Left forelimb (tissue), 1 donor: ENCODE measurements around the gene CYBC1.

ENCODE experiments used
- DNase-seq: peaks from one replicate; pipeline ENCODE4 v3.0.0-alpha.2; 2018; ENCODE audit warnings: low spot score

Gene CYBC1

DNA sequence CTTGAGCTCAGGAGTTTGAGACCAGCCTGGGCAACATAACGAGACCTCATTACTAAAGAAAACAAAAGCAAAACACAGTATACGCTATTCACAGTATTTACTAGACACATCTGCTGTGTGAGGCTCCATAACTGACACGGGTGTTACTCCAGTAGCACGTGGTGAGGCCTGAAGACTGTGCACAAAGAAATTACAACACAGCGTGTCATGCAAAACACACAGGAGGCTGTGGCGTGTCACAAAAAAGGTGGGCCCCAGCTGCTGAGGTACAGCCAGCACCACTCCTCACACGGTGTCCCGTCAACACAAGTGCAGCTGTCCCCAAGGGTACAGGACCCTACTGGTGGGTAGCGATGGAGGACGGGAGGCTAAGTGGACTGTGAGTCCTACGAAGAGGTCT, 2.7 kb downstream of the CYBC1 start:
- no peak for DNase-seq

GRCh38 chr17:82446649-82447048, 3.9 kb downstream of the CYBC1 start:
- no peak for DNase-seq

DNA sequence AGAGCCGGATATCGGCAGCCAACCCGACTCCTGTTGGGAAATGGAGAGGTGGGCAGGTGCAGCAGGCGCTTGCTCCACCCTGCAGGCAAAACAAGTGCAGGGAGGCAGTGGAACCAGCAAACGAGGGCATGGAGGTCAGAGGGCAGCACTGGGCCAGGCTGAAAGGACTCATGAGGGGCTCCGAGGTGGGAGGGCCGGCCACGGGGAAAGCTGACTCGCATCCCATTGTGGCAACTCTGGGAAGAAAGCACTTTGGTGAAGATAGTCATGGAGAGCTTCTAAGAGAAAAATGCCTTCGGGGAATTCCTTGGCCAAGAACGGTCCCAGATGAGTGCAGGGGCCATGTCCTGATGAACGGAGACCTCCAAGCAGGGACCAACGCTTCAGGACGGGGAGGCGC, 4.4 kb downstream of the CYBC1 start:
- DNase-seq: no peak

- no peak for DNase-seq
Observed at GRCh38 chr17:82445542-82445941, 5.0 kb downstream of the CYBC1 start.

DNA sequence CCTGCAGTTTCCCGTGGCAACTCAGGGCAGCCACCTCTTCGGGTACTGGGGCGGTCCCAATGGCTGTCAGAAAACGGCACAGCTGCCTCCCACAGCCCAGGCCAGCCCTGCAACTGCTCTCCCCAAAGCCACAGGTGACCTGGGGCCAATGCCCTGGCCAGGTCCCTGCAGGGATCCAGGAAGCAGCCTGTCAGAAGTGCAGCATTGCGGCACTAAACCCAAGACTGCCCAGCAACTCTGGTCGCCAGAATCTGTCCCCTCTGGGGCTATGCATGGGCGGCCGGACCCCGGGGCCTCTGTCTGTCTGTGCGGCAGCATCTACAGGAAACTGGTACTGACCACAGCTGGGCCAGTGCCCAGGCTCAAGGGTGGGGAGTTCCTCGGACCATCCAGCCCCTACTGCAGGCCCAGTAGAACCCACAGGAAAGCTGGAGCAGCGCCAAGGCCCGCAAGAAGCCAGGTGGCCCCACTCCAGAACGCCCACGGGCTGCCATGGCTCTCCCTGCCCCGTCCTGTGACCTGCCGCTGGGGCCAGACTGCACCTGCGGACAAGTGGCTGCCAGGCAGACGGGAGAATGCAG, 5.5 kb downstream of the CYBC1 start:
- no peak for DNase-seq

- no peak for DNase-seq
Observed at GRCh38 chr17:82444284-82444893, 6.2 kb downstream of the CYBC1 start.

DNA sequence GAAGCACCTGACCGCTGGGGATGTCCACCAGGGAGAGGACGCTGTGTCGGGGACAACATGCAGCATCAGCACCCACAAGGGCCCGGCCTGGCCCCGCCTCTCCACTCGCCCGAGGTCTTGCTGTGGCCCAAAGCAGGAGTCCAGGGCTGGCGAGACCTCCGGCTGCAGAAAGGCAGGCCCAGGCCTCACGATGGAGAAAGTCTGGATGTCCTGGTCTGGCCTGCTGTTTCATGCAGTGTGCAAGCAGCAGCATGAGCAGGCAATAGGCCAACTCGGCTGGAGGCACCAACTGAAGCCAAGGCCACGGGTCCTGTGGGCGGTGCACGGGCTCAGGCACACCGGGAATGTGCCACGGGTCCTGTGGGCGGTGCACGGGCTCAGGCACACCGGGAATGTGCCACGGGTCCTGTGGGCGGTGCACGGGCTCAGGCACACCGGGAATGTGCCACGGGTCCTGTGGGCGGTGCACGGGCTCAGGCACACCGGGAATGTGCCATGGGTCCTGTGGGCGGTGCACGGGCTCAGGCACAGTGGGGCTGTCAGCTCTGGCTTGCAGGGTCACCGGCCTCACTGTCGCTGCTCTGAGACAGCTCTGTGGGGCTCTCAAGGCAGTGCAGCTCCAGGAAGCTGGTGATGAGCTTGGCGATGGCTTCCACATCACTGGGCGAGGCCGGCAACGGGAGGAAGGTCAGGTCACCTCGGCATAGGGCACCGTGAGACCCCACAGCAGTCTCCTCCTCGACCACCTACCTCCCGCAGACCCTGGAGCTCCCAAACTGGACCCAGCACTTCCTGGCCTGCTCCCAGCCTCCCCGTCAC, 6.9 kb downstream of the CYBC1 start:
- no peak for DNase-seq

- DNase-seq: no peak
Observed at GRCh38 chr17:82442643-82443464, 7.7 kb downstream of the CYBC1 start.

- DNase-seq: no peak
Observed at GRCh38 chr17:82441691-82442487, 8.7 kb downstream of the CYBC1 start.

- DNase-seq: peak; percentile 66
Observed at GRCh38 chr17:82440991-82441627, 9.4 kb downstream of the CYBC1 start.

DNA sequence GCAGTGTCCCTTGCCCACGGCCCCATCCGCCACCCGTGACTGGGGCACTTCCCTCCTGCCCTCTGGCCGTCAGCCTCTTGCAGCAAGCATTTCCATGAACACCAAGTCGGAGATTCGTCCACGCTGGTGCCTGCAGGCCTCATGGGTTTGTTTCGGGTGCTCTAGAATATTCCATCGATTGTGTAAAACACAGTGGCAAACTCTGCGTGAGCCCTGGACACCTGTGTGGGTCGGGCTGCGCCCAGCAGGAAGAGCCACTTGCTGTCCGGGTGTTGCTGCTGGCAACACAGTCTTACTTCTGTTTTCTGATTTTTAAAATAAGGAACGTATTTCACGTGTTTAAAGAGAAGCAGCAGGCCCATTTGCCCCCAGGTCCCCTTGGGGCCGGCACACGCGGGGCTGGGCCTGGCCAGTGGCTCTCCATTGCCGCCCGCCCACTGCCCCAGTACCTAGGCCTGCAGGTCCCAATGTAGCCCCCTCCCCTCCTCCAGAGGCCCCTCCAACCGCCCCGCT, 10.0 kb downstream of the CYBC1 start:
- no peak for DNase-seq

DNA sequence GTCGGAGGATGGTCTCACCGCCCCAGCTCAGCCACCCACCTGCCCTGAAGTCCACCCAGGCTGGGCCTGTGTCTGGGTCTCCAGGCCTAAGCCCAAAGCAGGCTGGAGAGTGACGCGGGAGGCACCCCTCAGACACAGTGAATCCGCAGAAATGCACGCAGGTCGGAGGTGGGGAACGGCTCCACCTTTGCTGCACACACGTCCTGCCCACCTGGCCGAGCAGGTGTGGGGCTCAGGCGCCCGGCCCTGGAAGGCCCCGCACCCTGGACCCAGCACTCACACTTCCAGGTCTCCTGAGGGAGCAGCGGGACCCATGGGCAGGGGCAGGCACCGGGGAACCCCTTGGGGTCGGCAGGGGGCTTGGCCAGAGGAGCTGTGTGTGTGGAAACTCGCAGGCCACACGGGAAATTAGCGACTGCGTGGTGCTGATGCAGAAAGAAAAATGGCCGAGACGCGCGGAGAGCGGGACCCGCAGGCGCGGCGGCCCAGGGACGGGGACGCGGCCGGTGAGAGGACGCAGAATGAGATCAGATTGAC, 10.7 kb downstream of the CYBC1 start:
- DNase-seq: no peak

DNA sequence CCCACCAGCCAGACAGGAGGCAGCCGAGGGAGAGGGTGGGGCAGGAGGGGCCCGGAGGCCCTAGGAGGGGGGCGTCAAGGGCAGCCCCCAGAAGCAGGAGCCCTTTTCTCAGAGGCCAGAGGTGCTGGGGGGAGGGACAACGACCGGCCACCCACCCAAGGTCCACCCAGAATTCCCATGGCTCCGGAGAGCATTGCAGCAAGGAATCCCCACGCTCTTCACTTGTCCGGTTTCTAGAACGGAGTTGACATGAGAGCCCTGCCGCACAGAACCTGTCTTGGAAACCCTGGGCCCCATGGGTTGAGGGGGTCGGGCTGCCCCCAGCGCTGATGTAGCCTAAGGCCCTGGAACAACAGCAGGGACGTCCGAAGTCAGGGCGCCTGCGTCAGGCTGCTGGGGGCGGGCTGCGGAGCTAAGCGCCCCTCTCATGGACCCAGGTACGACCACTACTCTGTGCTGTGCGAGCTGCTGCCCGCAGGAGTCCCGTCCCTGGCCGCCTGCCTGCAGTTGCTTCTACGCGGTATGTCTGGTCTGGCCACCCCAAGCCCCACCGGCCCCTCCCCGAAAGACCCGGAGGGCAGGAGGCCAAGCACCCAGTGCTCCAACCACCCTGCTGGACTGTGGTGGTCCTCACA, 11.2 kb downstream of the CYBC1 start:
- DNase-seq: no peak

DNA sequence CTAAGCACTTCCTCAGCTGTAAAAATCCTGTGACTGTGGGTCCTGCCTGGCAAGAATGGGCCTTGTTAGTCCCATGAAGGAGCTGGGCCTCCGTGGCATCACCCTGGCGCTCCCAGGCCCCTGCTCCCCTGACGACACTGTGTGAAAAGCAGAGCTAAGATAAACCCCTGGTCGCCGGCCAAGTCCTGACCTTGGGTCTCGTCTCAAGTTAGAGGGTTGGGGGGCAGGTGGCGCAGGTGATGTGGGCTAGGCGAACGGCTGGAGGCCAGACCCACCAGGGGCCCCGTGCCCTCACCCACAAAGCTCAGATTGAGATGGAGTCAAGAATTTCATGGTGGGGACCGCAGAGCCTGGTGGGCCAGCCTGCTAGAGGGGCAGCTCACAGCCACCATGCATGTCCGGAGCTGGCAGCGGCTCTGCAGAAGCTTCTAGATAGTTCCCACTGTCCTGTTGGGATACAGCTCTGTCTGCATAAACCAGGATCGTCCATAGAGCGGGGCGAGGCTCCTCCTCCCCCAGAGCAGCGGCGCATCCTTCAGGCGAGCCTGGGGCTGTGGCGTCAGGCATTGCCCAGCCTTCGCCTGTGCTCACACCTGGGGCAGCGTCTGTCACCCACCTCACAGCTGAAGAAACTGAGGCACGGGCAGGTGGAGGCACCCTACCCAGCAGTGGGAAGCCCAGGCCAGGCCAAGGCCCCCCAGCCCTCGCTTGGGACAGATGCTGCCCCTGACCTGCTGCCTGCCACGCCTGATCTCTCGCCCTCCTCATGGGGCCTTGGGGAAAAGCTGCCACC, 12.0 kb downstream of the CYBC1 start:
- no peak for DNase-seq

- DNase-seq: no peak
Observed at GRCh38 chr17:82437325-82437668, 13.3 kb downstream of the CYBC1 start.

GRCh38 chr17:82436601-82437324, 13.8 kb downstream of the CYBC1 start:
- DNase-seq: no peak

DNA sequence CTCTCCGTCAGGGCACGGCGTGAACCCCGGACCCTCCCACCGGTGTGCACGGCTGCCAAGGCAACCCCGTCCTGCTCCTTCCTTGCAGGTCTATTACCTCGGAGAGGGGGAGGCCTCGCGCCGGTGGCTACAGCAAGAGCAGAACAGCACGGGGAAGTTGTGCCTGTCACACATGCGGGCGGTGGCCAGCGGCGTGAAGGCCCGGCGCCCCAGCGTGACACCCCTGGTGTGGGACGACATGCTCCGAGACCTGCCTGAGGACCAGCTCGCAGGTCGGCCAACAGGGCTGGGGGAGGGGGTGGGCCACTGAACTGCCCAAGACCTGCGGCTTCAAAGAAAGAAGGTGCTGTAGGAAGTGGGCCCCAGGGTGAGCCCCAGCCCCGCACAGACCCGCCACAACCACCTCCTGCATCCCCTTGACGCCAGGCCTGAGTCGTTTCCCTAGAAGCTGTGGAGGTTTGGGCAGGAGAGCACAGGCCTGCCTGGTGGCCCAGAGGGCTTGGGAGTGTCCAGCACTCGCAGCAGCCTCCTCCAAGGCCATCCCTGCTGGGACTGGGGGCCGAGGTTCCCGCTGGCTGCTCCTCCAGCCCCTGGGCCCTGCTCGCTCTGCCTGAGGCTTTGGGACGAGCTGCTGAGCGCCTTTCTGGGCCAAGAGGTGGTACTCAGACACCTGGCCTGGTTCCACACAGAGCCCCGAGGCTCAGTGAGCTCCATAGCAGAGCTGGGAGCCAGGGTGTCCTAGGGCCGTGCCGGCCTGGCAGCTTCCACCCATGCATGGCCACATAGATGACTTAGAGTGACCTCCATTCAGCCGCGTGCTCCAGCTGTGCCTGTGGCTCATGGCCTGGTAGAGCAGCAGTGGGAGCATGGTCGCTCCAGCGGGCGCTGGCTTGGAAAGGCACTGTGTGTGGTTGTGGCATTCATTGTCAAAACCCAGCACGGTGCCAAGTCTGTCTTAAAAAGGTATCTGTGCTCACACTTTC, 14.7 kb downstream of the CYBC1 start:
- no peak for DNase-seq

DNA sequence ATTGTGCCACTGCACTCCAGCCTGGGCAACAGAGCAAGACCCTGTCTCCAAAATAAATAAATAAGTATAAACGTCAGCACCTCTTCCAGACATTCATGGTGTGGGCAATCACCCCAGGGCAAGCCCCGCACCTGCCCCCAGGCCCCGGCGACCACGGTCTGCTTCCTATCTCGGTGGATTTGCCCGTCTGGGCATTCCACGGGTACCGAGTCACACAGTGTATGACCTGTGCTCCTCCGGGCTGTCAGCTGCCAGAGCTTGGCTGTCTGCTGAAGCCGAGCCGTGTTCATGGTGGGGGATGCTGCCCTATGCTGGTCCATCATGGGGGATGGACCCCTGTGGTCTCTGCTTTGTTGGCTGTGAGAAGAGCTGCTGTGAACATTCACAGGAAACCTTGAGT, 15.4 kb downstream of the CYBC1 start:
- no peak for DNase-seq
